ENCODE results near the gene PIK3IP1.

Gene PIK3IP1

DNA sequence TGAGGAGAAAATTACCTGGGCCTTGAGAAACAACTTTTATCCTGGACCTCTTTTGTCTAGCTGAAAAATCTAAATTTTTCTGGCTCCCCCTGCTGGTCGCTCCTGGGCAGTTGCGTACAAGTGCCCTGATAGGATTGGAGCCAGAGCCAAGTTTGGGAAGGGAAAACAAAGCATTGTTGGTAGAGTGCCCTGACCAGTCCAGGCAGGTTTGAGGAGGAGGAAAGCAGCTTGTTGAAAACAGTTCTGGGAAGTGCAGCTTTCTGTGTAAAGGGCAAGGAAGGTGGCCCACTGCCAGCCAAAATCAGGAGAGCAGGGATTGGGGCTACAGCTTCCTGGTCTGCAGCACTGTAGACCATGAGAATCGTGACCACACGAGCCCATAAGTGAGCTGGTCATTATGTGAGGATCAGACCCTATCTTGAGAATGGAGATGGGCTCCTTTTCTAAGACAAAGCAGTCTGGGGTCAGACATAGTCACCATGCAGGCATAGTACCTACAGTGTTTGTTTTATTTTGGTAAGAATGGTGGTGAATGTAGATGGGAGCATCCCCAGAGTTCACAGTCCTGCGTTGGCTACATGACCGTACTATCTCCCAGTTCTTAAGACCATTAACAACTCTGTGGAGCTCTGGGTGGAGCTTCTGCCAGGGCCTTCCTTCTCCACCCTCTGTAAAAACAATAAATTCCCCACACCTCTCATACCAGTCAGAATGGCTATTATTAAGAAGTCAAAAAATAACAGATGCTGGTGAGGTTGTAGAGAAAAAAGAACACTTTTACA, 21.3 kb upstream of the PIK3IP1 start:
- TF ChIP-seq POU2F2 (IDR thresholded peaks at IDR 0.05; ENCODE audit: low read depth, low read length): no peak
- TF ChIP-seq TAF1 (IDR thresholded peaks at IDR 0.05; ENCODE audit: low read depth, low read length): no peak
- no peak for TF ChIP-seq POLR2A (IDR thresholded peaks at IDR 0.05; ENCODE audit: low read depth, low read length)
- no peak for TF ChIP-seq POLR2AphosphoS5 (IDR thresholded peaks at IDR 0.05; ENCODE audit: low read depth, low read length)
- no peak for TF ChIP-seq SPI1 (IDR thresholded peaks at IDR 0.05; ENCODE audit: low read depth, low read length)
- no peak for FAIRE-seq
- no peak for DNase-seq (ENCODE audit: insufficient read length, low spot score)

DNA sequence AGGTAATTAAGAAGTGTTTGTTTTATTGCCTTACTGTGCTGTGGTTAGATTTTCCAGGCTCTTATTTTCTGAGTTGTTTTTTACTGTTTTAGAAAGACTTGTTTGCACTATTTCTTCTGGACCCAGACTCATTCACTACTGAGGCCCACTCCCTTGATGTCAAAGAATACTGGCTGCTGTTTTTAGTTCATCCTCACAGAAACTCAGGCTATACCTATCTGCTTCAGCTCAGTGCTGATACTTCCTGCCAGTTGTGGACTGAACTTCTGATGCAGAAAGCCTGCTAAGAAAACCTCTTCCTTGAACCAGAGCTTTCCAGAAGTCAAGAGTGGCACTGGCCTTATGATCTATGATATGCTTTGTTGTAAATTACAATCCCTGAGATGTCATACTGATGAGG, 15.9 kb upstream of the PIK3IP1 start:
- peak; percentile 93 for FAIRE-seq
- TF ChIP-seq SPI1 (IDR thresholded peaks at IDR 0.05; ENCODE audit: low read depth, low read length): no peak
- no peak for TF ChIP-seq PAX5 (IDR thresholded peaks at IDR 0.05; ENCODE audit: insufficient read depth, low read length, severe bottlenecking)
- TF ChIP-seq POU2F2 (IDR thresholded peaks at IDR 0.05; ENCODE audit: low read depth, low read length): no peak
- TF ChIP-seq TAF1 (IDR thresholded peaks at IDR 0.05; ENCODE audit: low read depth, low read length): no peak
- no peak for TF ChIP-seq POLR2AphosphoS5 (IDR thresholded peaks at IDR 0.05; ENCODE audit: low read depth, low read length)
- TF ChIP-seq POLR2A (IDR thresholded peaks at IDR 0.05; ENCODE audit: low read depth, low read length): no peak
- DNase-seq (ENCODE audit: insufficient read length, low spot score): no peak

DNA sequence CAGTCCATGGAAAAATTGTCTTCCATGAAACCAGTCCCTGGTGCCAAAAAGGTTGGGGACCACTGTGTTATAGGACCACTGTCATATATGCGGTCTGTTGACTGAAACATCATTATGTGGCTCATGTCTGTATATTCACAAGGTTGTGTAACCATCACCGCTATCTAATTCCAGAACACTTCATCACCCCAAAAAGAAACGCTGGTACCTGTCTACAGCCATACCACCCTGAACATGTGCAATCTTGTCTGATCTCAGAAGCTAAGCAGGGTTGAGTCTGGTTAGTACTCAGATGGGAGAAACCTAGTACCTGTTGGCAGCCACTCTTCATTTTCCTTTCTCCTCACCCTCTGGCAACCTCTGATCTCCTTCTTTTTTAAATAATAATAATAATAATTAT, 12.9 kb upstream of the PIK3IP1 start:
- DNase-seq (ENCODE audit: insufficient read length, low spot score) (no peak), FAIRE-seq (no peak)
- TF ChIP-seq POLR2AphosphoS5 (IDR thresholded peaks at IDR 0.05; ENCODE audit: low read depth, low read length) (no peak), TAF1 (IDR thresholded peaks at IDR 0.05; ENCODE audit: low read depth, low read length) (no peak), PAX5 (IDR thresholded peaks at IDR 0.05; ENCODE audit: insufficient read depth, low read length, severe bottlenecking) (no peak), SPI1 (IDR thresholded peaks at IDR 0.05; ENCODE audit: low read depth, low read length) (no peak), POLR2A (IDR thresholded peaks at IDR 0.05; ENCODE audit: low read depth, low read length) (no peak), POU2F2 (IDR thresholded peaks at IDR 0.05; ENCODE audit: low read depth, low read length) (no peak)

DNA sequence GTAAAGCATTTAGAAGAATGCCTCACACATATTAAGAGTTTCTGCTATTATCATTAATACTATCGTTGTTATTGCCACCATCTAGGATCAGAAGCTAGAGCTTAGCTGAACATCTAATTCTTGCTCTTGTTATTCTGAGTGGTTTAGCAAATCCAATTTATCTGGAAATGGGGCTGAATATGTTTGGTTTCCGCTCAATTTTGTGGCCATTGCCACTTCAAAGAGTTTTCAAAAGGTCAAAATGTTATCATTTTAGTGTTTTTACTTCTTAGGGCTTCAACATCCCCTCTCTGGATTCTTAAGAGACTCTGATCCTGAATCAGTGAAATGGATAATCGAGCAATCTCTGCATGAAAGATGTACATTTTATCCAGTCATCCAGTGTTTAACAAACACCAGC, 10.2 kb upstream of the PIK3IP1 start:
- no peak for FAIRE-seq
- TF ChIP-seq PAX5 (IDR thresholded peaks at IDR 0.05; ENCODE audit: insufficient read depth, low read length, severe bottlenecking) (no peak), POLR2AphosphoS5 (IDR thresholded peaks at IDR 0.05; ENCODE audit: low read depth, low read length) (no peak)

DNA sequence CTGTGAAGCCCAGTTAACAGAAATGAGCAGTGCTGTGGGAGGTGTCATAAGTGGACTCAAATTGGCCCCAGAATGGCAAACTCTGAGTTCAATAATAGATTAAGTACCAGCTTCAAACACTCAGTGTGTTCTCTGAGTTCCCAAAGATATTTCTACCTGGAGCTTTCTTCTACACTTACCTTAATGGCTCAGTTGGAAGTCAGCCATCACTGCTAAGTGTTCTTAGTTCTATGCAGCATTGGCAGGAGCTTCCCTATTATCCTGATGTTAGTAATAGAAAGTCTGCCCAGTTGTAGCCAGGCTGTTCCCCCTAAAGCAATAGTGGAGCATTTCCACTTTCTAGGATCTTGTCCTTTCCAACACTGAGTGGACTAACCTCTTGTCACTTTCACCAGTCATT, 9.7 kb upstream of the PIK3IP1 start:
- DNase-seq (ENCODE audit: insufficient read length, low spot score) (no peak), FAIRE-seq (no peak)
- TF ChIP-seq POLR2A (IDR thresholded peaks at IDR 0.05; ENCODE audit: low read depth, low read length): no peak
- TF ChIP-seq SPI1 (IDR thresholded peaks at IDR 0.05; ENCODE audit: low read depth, low read length): no peak
- TF ChIP-seq PAX5 (IDR thresholded peaks at IDR 0.05; ENCODE audit: insufficient read depth, low read length, severe bottlenecking): no peak
- no peak for TF ChIP-seq POU2F2 (IDR thresholded peaks at IDR 0.05; ENCODE audit: low read depth, low read length)

More for the DNA sequence above, 10.2 kb upstream of the PIK3IP1 start:
- no peak for DNase-seq (ENCODE audit: insufficient read length, low spot score)

DNA sequence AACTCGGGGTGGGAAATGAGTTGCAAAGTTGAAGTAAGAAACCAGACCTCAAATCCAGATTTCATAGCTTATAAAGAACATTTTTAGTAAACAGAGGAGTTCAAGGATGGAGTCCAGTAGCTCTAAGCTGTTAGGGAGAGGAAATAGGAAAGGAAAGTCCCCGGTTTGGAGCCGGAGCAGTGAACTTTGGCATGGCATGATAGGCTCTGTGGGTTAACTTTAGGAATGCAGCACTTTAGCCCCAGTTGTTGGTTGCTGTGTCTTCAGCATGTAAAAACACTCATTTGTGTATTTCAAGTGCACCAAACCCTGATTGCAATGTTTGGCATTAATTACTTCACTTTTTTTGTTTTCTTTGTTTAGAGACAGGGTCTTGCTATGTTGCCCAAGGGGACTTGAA, 8.6 kb upstream of the PIK3IP1 start:
- no peak for FAIRE-seq
- no peak for DNase-seq (ENCODE audit: insufficient read length, low spot score)
- TF ChIP-seq TAF1 (IDR thresholded peaks at IDR 0.05; ENCODE audit: low read depth, low read length): no peak
- TF ChIP-seq POU2F2 (IDR thresholded peaks at IDR 0.05; ENCODE audit: low read depth, low read length): no peak
- no peak for TF ChIP-seq PAX5 (IDR thresholded peaks at IDR 0.05; ENCODE audit: insufficient read depth, low read length, severe bottlenecking)
- TF ChIP-seq SPI1 (IDR thresholded peaks at IDR 0.05; ENCODE audit: low read depth, low read length): no peak
- TF ChIP-seq POLR2A (IDR thresholded peaks at IDR 0.05; ENCODE audit: low read depth, low read length): no peak
- no peak for TF ChIP-seq POLR2AphosphoS5 (IDR thresholded peaks at IDR 0.05; ENCODE audit: low read depth, low read length)

DNA sequence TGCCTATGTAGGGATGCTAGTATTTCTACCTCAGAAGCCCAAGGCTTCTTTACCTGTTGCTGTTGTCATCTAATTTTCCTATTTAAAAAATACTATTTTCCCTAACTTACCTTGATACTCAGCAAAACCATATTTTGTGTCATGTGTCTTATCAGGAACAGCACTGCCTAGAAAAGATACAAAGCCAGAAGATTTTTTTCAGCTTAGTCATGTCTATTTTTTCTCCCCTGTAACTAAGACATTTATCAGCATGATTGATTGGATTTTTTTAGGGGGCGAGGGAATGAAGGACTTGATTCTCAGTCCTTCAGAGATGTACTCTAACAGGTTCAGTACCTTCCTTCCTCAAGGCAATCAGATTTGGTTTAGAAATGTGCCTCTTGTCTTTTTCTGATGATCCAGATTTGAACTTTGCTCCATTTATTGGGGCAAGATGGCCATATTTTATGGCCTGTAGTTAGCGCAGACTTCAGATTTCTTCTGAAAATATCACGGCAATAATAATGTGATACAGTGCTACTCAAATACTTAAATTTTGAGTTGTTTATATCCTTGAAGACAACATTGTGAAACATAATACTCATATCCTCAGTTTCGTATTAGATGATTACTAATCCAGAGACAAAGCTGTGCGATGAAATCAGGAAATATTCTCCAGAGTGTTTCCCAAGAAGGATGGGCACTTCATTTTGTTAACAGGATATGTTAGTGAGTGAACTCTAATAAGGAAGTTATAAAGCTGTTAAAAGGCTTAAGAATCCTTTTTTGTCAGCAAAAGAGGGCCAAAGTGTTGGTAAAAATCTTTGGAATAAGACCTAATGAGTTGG, 3.8 kb upstream of the PIK3IP1 start:
- TF ChIP-seq PAX5 (IDR thresholded peaks at IDR 0.05; ENCODE audit: insufficient read depth, low read length, severe bottlenecking) (no peak), TAF1 (IDR thresholded peaks at IDR 0.05; ENCODE audit: low read depth, low read length) (no peak), POLR2AphosphoS5 (IDR thresholded peaks at IDR 0.05; ENCODE audit: low read depth, low read length) (no peak), POU2F2 (IDR thresholded peaks at IDR 0.05; ENCODE audit: low read depth, low read length) (no peak), POLR2A (IDR thresholded peaks at IDR 0.05; ENCODE audit: low read depth, low read length) (no peak), SPI1 (IDR thresholded peaks at IDR 0.05; ENCODE audit: low read depth, low read length) (no peak)
- FAIRE-seq: peak; percentile 66
- no peak for DNase-seq (ENCODE audit: insufficient read length, low spot score)

DNA sequence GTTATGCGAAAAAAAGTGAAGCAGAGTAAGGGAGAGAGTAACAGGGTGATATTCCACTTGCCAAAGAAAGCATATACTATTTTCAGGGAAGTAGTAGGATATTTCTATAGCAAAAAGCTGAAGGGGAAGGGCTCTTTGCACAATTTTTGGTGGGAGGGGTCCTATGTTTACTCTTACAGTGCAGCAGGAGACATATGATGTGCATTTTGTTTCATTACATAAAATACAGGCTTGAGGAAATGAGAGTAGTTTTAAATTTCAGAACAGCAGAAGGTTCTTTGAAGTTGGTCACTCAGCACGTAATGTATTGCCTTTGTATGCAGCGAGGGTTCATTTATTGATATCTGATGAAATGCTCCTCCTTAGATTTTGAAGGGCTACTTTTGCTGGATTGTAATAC, 3.1 kb upstream of the PIK3IP1 start:
- DNase-seq (ENCODE audit: insufficient read length, low spot score) (no peak), FAIRE-seq (no peak)
- peak; percentile 54 for TF ChIP-seq SPI1 (IDR thresholded peaks at IDR 0.05; ENCODE audit: low read depth, low read length)
- no peak for TF ChIP-seq TAF1 (IDR thresholded peaks at IDR 0.05; ENCODE audit: low read depth, low read length)
- no peak for TF ChIP-seq POU2F2 (IDR thresholded peaks at IDR 0.05; ENCODE audit: low read depth, low read length)

DNA sequence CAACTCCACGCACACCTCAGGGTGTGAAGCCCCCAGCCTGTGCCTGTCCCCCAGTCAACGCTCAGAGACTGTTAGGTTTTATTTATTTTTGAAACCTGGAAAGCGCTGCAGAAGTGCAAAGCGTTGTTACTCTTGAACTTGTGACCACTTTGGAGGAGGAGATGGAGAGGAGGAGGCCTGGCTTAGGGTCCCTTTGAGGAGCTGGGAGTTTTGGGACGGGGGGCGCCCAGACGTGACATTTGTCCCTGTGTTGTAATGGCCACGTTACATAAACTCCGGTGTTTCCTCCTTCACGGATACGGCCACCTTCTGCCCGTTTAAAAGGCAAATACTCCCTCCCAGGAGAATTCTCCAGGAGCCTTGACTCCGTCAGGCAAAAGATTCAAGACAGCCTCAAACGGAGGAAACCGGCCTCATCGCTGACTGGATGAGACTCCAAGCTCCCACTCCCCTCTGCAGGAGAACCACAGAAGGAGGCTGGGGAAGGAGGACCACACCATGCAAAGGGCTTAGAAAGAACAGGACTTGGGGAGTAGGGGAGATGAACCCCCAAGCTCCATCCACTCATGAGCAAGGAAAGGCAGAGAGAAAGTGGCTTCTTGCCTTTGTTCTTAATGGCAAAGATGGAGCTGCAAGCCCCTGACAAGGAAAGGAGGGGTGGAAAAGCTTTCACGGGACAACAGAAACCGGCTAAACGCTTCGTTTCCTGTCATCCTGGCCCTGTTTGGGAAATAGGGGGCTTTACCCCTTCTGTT, 630 bp downstream of the PIK3IP1 start:
- peak; percentile 66 for FAIRE-seq

More for the DNA sequence above, 630 bp downstream of the PIK3IP1 start:
- TF ChIP-seq POLR2AphosphoS5 (IDR thresholded peaks at IDR 0.05; ENCODE audit: low read depth, low read length) (no peak), TAF1 (IDR thresholded peaks at IDR 0.05; ENCODE audit: low read depth, low read length) (no peak), POU2F2 (IDR thresholded peaks at IDR 0.05; ENCODE audit: low read depth, low read length) (no peak), SPI1 (IDR thresholded peaks at IDR 0.05; ENCODE audit: low read depth, low read length) (no peak), PAX5 (IDR thresholded peaks at IDR 0.05; ENCODE audit: insufficient read depth, low read length, severe bottlenecking) (no peak), POLR2A (IDR thresholded peaks at IDR 0.05; ENCODE audit: low read depth, low read length) (no peak)
- DNase-seq (ENCODE audit: insufficient read length, low spot score): no peak
